ENCODE data around the gene ITCH.

ITCH gene

DNA sequence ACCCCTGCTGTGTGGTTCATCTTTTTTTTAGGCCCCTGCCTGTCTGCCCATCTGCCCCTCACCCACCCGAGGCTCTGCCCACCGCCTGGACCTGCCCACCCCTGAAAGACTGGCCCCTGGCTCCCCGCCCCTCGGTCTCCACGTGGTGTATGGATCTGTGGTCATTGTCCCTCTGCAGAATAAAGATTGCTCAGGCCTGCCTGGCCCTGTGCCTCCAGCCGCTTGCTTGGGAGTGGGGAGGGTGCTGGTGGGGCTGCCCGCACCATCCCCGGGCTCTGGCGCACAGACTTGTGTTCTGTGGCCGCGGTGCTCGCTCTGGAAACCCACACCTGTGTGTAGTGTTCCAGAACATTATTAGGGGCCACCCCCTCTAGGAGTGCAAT is 197.1 kb downstream of the ITCH start:
- no peak for DNase-seq

DNA sequence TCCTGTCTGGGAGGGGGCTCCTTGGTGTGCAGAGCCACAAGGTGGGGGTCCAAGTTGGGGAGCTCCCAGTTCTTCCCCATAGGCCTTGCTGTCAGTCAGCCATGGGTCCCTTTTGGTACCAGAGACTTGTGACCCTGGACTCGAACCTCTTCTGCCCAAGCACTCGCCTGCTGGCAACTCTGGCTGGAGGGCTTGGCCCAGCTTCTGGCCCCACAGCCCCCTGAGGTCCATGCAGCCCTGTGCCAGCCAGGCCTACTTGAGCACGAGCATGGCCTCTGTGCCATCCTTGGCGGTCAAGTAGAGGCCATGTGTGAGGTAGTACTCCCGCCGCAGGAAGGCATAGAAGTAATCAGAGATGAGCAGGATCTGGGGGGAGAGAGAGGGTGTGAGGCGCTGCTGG is 197.5 kb downstream of the ITCH start:
- DNase-seq, result no peak

All from SHP77 treated with DMSO at 0.1 percent for 48 hours (cell line).